WTC11 (cell line): Measurements from ENCODE around the gene APOLD1. TPM values are rescaled to one million over a fixed set of nuclear protein-coding genes. Genes with fewer than 3 reads are reported as not detected.

Experiments used
- ATAC-seq: fragments of 200-7000 bp; cut with Tn5 transposase; 2 replicates; pipeline ENCODE4 v1.10.0; 2021; ENCODE audit warnings: mild to moderate bottlenecking, moderate library complexity
- CTCF ChIA-PET: fragments of 300-600 bp; sonication (Branson Sonifier 250); formaldehyde crosslinking; loops from one replicate; lab custom pipeline; 2021; ENCODE audit warnings: antibody characterized with exemption; lab: Charles Lee
- POLR2A ChIA-PET: fragments of 350-600 bp; sonication (Branson Sonifier 250); formaldehyde crosslinking; loops from one replicate; lab custom pipeline; 2021; ENCODE audit warnings: antibody characterized with exemption; lab: Charles Lee
- DNase-seq: peaks from one replicate; pipeline ENCODE4 v3.0.0; 2021; ENCODE audit warnings: low spot score
- H3K27ac Mint-ChIP-seq: 2 replicates; pipeline ENCODE4 v1.8.0; 2021; ENCODE audit warnings: mixed read lengths
- H3K27me3 Mint-ChIP-seq: 2 replicates; pipeline ENCODE4 v1.8.0; 2021; ENCODE audit warnings: low read depth, mild to moderate bottlenecking, moderate library complexity, mixed read lengths
- H3K36me3 Mint-ChIP-seq: 2 replicates; pipeline ENCODE4 v1.8.0; 2021; ENCODE audit warnings: mixed read lengths
- H3K4me1 Mint-ChIP-seq: 2 replicates; pipeline ENCODE4 v1.8.0; 2022; ENCODE audit warnings: mixed read lengths
- H3K4me3 Mint-ChIP-seq: 2 replicates; pipeline ENCODE4 v1.8.0; 2021; ENCODE audit warnings: mild to moderate bottlenecking, moderate library complexity, mixed read lengths
- H3K9me3 Mint-ChIP-seq: 2 replicates; pipeline ENCODE4 v1.8.0; 2021; ENCODE audit warnings: mixed read lengths
- CBFB ChIP-seq: sonication (generic); formaldehyde crosslinking; IDR thresholded peaks from 2 replicates; pipeline ENCODE4 v1.8.1; 2022; ENCODE audit warnings: mild to moderate bottlenecking, low read depth, missing genetic modification reagents
- FOXJ3 ChIP-seq: sonication (generic); formaldehyde crosslinking; IDR thresholded peaks from 2 replicates; pipeline ENCODE4 v1.9.0; 2021; ENCODE audit warnings: missing genetic modification reagents, mild to moderate bottlenecking, borderline replicate concordance
- IRF2 ChIP-seq: sonication (generic); formaldehyde crosslinking; IDR thresholded peaks from 2 replicates; pipeline ENCODE4 v1.8.0; 2022; ENCODE audit warnings: low read depth, missing genetic modification reagents, borderline replicate concordance
- JAZF1 ChIP-seq: fragments of 250-450 bp; sonication (Bioruptor Pico); IDR thresholded peaks from 2 replicates; pipeline ENCODE4 v1.9.0; 2021; ENCODE audit warnings: moderate library complexity, mild to moderate bottlenecking, inconsistent platforms
- KAT7 ChIP-seq: sonication (generic); formaldehyde crosslinking; IDR thresholded peaks from 2 replicates; pipeline ENCODE4 v1.8.1; 2023; ENCODE audit warnings: missing genetic modification reagents, mild to moderate bottlenecking, borderline replicate concordance
- NFATC4 ChIP-seq: fragments of 250-450 bp; sonication (Bioruptor Pico); IDR thresholded peaks from 2 replicates; pipeline ENCODE4 v1.9.0; 2021; ENCODE audit warnings: mild to moderate bottlenecking
- NFE2L1 ChIP-seq: sonication (generic); formaldehyde crosslinking; IDR thresholded peaks from 2 replicates; pipeline ENCODE4 v1.8.1; 2023; ENCODE audit warnings: missing genetic modification reagents
- NR1H2 ChIP-seq: sonication (generic); formaldehyde crosslinking; IDR thresholded peaks from 2 replicates; pipeline ENCODE4 v1.9.0; 2021; ENCODE audit warnings: mild to moderate bottlenecking, moderate library complexity, missing genetic modification reagents
- NR2C2 ChIP-seq: sonication (generic); formaldehyde crosslinking; IDR thresholded peaks from 2 replicates; pipeline ENCODE4 v1.8.0; 2022; ENCODE audit warnings: mild to moderate bottlenecking, missing genetic modification reagents
- PRRX2 ChIP-seq: fragments of 250-450 bp; sonication (Bioruptor Pico); IDR thresholded peaks from 2 replicates; pipeline ENCODE4 v1.8.0; 2021; ENCODE audit warnings: mild to moderate bottlenecking
- RORB ChIP-seq: fragments of 250-450 bp; sonication (Bioruptor Pico); IDR thresholded peaks from 2 replicates; pipeline ENCODE4 v1.9.0; 2021; ENCODE audit warnings: mild to moderate bottlenecking
- SMAD4 ChIP-seq: sonication (generic); formaldehyde crosslinking; IDR thresholded peaks from 2 replicates; pipeline ENCODE4 v1.8.0; 2022; ENCODE audit warnings: mild to moderate bottlenecking, missing genetic modification reagents
- SP1 ChIP-seq: sonication (generic); formaldehyde crosslinking; conservative IDR thresholded peaks from 2 replicates; pipeline ENCODE4 v1.8.1; 2022; ENCODE audit warnings: missing genetic modification reagents
- ZMAT4 ChIP-seq: fragments of 250-450 bp; sonication (Bioruptor Pico); IDR thresholded peaks from 2 replicates; pipeline ENCODE4 v1.9.0; 2021; ENCODE audit warnings: mild to moderate bottlenecking
- ZNF317 ChIP-seq: sonication (generic); formaldehyde crosslinking; IDR thresholded peaks from 2 replicates; pipeline ENCODE4 v1.8.1; 2023; ENCODE audit warnings: low read depth, mild to moderate bottlenecking, moderate library complexity, missing genetic modification reagents, borderline replicate concordance
- ZNF671 ChIP-seq: fragments of 250-450 bp; sonication (Bioruptor Pico); IDR thresholded peaks from 2 replicates; pipeline ENCODE4 v1.8.0; 2021; ENCODE audit warnings: mild to moderate bottlenecking
- total RNA-seq: library from RNA; stranded (reverse); gene quantifications from 3 replicates; pipeline ENCODE4 v1.2.3, GENCODE V29; 2021
- TF ChIP-seq, protein P1 (sequence below): fragments of 250-450 bp; sonication (Bioruptor Pico); IDR thresholded peaks from 2 replicates; pipeline ENCODE4 v1.9.0; 2021; ENCODE audit warnings: mild to moderate bottlenecking, borderline replicate concordance
- TF ChIP-seq, protein P2 (sequence below): sonication (generic); formaldehyde crosslinking; IDR thresholded peaks from 2 replicates; pipeline ENCODE4 v1.8.0; 2022; ENCODE audit warnings: missing genetic modification reagents
- TF ChIP-seq, protein P3 (sequence below): sonication (generic); formaldehyde crosslinking; IDR thresholded peaks from 2 replicates; pipeline ENCODE4 v1.8.0; 2023; ENCODE audit warnings: mild to moderate bottlenecking, missing genetic modification reagents

Gene APOLD1
- total RNA-seq, 1 experiment from 2014 or later: 0.44 TPM

GRCh38 chr12:12812618-12813119, 27.2 kb downstream of the APOLD1 start:
- ChIA-PET CTCF (interaction anchor here (0.6 to 1.8 kb wide), 15 partner anchors 9 to 101 kb away, joined by 3 to 10 read pairs (median 4); no protein-coding TSS in a partner anchor), POLR2A (no interaction called here)
- Mint-ChIP-seq H3K27me3 (no peaks in the 10 kb centered on the region), H3K27ac (no peak overlapping the region), H3K4me1 (peaks cover 29% of the 10 kb centered on the region), H3K9me3 (no peaks in the 10 kb centered on the region), H3K4me3 (peak overlapping the region; percentile 100), H3K36me3 (peaks cover 35% of the 10 kb centered on the region)
- peak; percentile 35 for ATAC-seq
- no peak for TF ChIP-seq NR2C2 (CRISPR knock-in tag)
- no peak for TF ChIP-seq JAZF1
- TF ChIP-seq, protein P1, sequence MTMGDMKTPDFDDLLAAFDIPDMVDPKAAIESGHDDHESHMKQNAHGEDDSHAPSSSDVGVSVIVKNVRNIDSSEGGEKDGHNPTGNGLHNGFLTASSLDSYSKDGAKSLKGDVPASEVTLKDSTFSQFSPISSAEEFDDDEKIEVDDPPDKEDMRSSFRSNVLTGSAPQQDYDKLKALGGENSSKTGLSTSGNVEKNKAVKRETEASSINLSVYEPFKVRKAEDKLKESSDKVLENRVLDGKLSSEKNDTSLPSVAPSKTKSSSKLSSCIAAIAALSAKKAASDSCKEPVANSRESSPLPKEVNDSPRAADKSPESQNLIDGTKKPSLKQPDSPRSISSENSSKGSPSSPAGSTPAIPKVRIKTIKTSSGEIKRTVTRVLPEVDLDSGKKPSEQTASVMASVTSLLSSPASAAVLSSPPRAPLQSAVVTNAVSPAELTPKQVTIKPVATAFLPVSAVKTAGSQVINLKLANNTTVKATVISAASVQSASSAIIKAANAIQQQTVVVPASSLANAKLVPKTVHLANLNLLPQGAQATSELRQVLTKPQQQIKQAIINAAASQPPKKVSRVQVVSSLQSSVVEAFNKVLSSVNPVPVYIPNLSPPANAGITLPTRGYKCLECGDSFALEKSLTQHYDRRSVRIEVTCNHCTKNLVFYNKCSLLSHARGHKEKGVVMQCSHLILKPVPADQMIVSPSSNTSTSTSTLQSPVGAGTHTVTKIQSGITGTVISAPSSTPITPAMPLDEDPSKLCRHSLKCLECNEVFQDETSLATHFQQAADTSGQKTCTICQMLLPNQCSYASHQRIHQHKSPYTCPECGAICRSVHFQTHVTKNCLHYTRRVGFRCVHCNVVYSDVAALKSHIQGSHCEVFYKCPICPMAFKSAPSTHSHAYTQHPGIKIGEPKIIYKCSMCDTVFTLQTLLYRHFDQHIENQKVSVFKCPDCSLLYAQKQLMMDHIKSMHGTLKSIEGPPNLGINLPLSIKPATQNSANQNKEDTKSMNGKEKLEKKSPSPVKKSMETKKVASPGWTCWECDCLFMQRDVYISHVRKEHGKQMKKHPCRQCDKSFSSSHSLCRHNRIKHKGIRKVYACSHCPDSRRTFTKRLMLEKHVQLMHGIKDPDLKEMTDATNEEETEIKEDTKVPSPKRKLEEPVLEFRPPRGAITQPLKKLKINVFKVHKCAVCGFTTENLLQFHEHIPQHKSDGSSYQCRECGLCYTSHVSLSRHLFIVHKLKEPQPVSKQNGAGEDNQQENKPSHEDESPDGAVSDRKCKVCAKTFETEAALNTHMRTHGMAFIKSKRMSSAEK: no peak
- TF ChIP-seq SMAD4 (CRISPR knock-in tag): no peak
- no peak for TF ChIP-seq SP1
- TF ChIP-seq IRF2: no peak
- TF ChIP-seq FOXJ3 (CRISPR knock-in tag): no peak
- no peak for TF ChIP-seq NFATC4 (CRISPR knock-in tag)
- TF ChIP-seq ZNF317 (CRISPR knock-in tag): no peak
- TF ChIP-seq CBFB (CRISPR knock-in tag): no peak
- TF ChIP-seq, protein P2, sequence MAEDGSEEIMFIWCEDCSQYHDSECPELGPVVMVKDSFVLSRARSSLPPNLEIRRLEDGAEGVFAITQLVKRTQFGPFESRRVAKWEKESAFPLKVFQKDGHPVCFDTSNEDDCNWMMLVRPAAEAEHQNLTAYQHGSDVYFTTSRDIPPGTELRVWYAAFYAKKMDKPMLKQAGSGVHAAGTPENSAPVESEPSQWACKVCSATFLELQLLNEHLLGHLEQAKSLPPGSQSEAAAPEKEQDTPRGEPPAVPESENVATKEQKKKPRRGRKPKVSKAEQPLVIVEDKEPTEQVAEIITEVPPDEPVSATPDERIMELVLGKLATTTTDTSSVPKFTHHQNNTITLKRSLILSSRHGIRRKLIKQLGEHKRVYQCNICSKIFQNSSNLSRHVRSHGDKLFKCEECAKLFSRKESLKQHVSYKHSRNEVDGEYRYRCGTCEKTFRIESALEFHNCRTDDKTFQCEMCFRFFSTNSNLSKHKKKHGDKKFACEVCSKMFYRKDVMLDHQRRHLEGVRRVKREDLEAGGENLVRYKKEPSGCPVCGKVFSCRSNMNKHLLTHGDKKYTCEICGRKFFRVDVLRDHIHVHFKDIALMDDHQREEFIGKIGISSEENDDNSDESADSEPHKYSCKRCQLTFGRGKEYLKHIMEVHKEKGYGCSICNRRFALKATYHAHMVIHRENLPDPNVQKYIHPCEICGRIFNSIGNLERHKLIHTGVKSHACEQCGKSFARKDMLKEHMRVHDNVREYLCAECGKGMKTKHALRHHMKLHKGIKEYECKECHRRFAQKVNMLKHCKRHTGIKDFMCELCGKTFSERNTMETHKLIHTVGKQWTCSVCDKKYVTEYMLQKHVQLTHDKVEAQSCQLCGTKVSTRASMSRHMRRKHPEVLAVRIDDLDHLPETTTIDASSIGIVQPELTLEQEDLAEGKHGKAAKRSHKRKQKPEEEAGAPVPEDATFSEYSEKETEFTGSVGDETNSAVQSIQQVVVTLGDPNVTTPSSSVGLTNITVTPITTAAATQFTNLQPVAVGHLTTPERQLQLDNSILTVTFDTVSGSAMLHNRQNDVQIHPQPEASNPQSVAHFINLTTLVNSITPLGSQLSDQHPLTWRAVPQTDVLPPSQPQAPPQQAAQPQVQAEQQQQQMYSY: no peak
- no peak for TF ChIP-seq NR1H2 (CRISPR knock-in tag)
- TF ChIP-seq ZNF671 (CRISPR knock-in tag): no peak
- no peak for DNase-seq

DNA sequence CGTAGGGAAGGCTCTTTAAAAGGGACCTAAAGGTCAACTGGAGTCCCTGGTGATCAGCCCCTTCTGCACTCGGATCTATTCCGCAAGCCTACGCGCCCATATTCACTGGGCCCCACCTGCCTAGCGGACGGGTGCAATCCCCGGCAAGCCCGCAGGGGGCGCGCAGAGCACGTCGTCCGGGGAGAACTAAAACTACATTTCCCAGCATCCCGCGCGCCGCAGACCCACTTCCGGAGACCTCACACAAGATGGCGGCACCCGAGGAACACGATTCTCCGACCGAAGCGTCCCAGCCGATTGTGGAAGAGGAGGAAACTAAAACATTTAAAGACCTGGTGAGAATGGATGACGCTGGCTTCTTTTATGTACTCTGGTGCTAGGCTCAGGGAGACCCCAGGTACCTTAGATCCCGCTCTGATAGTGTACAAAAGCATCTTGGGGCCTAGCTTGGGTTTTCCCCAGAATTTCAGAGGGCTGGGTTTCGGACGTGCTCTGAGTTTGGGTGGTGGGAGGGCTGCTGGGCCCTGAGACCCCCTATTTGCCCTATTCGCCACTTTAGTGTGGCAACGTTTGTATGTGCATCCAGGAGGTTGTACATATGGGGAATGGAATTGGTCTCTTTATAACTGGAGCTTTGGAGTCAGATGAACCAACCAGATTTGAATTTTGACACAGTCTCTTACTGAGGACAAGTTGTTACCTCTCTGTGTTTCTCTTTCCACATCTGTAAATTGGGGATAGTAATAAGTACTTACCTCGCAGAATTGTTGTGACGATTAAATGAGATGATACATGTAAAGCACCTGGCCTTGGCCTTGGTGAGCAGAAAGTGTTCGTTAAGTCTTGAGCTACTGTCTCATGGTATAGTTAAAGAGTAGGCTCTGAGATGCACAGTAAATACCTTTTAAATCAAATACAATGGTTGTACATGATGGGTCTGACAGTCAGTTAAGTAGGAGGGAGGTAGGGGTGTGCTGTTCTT, 28.0 kb downstream of the APOLD1 start, which contains the start of gene DDX47:
Gene DDX47, plus strand, starts transcription at position 227 of the 982 bp plus-strand sequence. Its CDS starts 22 bp downstream, at position 249.
- H3K4me1 Mint-ChIP-seq: peaks cover 25% of the 10 kb centered on the region
- no peaks in the 10 kb centered on the region for H3K27me3 Mint-ChIP-seq
- ChIA-PET POLR2A (interaction anchor here (0.6 kb wide), 1 partner anchor 34 kb away, joined by 5 read pairs; no protein-coding TSS in a partner anchor), CTCF (interaction anchor here (0.9 to 1.8 kb wide), 11 partner anchors 8 to 100 kb away, joined by 3 to 10 read pairs (median 4); no protein-coding TSS in a partner anchor)
- H3K27ac Mint-ChIP-seq: peak within 1 kb of the TSS; percentile 98
- peaks cover 39% of the 10 kb centered on the region for H3K36me3 Mint-ChIP-seq
- no peaks in the 10 kb centered on the region for H3K9me3 Mint-ChIP-seq
- DNase-seq (peak; percentile 98), ATAC-seq (peak; percentile 97)
- peak within 1 kb of the TSS; percentile 100 for H3K4me3 Mint-ChIP-seq
- no peak for TF ChIP-seq ZMAT4 (CRISPR knock-in tag)
- TF ChIP-seq JAZF1: no peak
- TF ChIP-seq PRRX2: no peak
- TF ChIP-seq SMAD4 (CRISPR knock-in tag): no peak
- no peak for TF ChIP-seq NFE2L1 (CRISPR knock-in tag)
- no peak for TF ChIP-seq RORB (CRISPR knock-in tag)
- 0 out of 2 replicates have a peak, but pooled peaks have one; percentile 46 for TF ChIP-seq KAT7 (CRISPR knock-in tag)
- TF ChIP-seq, protein P3, sequence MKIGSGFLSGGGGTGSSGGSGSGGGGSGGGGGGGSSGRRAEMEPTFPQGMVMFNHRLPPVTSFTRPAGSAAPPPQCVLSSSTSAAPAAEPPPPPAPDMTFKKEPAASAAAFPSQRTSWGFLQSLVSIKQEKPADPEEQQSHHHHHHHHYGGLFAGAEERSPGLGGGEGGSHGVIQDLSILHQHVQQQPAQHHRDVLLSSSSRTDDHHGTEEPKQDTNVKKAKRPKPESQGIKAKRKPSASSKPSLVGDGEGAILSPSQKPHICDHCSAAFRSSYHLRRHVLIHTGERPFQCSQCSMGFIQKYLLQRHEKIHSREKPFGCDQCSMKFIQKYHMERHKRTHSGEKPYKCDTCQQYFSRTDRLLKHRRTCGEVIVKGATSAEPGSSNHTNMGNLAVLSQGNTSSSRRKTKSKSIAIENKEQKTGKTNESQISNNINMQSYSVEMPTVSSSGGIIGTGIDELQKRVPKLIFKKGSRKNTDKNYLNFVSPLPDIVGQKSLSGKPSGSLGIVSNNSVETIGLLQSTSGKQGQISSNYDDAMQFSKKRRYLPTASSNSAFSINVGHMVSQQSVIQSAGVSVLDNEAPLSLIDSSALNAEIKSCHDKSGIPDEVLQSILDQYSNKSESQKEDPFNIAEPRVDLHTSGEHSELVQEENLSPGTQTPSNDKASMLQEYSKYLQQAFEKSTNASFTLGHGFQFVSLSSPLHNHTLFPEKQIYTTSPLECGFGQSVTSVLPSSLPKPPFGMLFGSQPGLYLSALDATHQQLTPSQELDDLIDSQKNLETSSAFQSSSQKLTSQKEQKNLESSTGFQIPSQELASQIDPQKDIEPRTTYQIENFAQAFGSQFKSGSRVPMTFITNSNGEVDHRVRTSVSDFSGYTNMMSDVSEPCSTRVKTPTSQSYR: no peak
